Measurements from ENCODE around the gene PRDM16.

PRDM16 gene

GRCh38 chr1:3323021-3323795 lies 254.2 kb downstream of the PRDM16 start:
- Mint-ChIP-seq H3K9me3 (no peaks in the 10 kb centered on the region), H3K27me3 (peaks cover 17% of the 10 kb centered on the region), H3K36me3 (ENCODE audit: low read depth) (no peaks in the 10 kb centered on the region), H3K27ac (no peak overlapping the region), H3K4me1 (ENCODE audit: low read depth) (no peaks in the 10 kb centered on the region), H3K4me3 (no peak overlapping the region)
- intact Hi-C loops (cut with micrococcal nuclease): no loop called here

GRCh38 chr1:3323796-3324703 lies 255.0 kb downstream of the PRDM16 start:
- Mint-ChIP-seq H3K27me3 (peaks cover 17% of the 10 kb centered on the region), H3K9me3 (no peaks in the 10 kb centered on the region), H3K4me1 (ENCODE audit: low read depth) (no peaks in the 10 kb centered on the region), H3K36me3 (ENCODE audit: low read depth) (no peaks in the 10 kb centered on the region), H3K4me3 (no peak overlapping the region), H3K27ac (no peak overlapping the region)
- intact Hi-C loops (cut with micrococcal nuclease): no loop called here

- intact Hi-C loops (cut with micrococcal nuclease): no loop called here
- no peaks in the 10 kb centered on the region for H3K9me3 Mint-ChIP-seq
- no peaks in the 10 kb centered on the region for H3K36me3 Mint-ChIP-seq (ENCODE audit: low read depth)
Observed at GRCh38 chr1:3324704-3325535, 255.9 kb downstream of the PRDM16 start.

GRCh38 chr1:3326516-3327388 lies 257.7 kb downstream of the PRDM16 start:
- H3K27ac Mint-ChIP-seq: no peak overlapping the region
- no peak overlapping the region for H3K4me3 Mint-ChIP-seq
- no peaks in the 10 kb centered on the region for H3K4me1 Mint-ChIP-seq (ENCODE audit: low read depth)
- H3K36me3 Mint-ChIP-seq (ENCODE audit: low read depth): no peaks in the 10 kb centered on the region
- intact Hi-C loops (cut with micrococcal nuclease): no loop called here
- peaks cover 17% of the 10 kb centered on the region for H3K27me3 Mint-ChIP-seq
- no peaks in the 10 kb centered on the region for H3K9me3 Mint-ChIP-seq

More at GRCh38 chr1:3324704-3325535, 255.9 kb downstream of the PRDM16 start:
- Mint-ChIP-seq H3K4me1 (ENCODE audit: low read depth) (no peaks in the 10 kb centered on the region), H3K27ac (no peak overlapping the region), H3K4me3 (no peak overlapping the region), H3K27me3 (peaks cover 17% of the 10 kb centered on the region)

GRCh38 chr1:3327389-3327702 lies 258.3 kb downstream of the PRDM16 start:
- Mint-ChIP-seq H3K36me3 (ENCODE audit: low read depth) (no peaks in the 10 kb centered on the region), H3K4me1 (ENCODE audit: low read depth) (no peaks in the 10 kb centered on the region), H3K27ac (no peak overlapping the region), H3K27me3 (peaks cover 17% of the 10 kb centered on the region), H3K4me3 (no peak overlapping the region), H3K9me3 (no peaks in the 10 kb centered on the region)
- intact Hi-C loops (cut with micrococcal nuclease): no loop called here

GRCh38 chr1:3327936-3328590 lies 259.1 kb downstream of the PRDM16 start:
- intact Hi-C loops (cut with micrococcal nuclease): no loop called here
- H3K27me3 Mint-ChIP-seq: peaks cover 12% of the 10 kb centered on the region
- no peak overlapping the region for H3K4me3 Mint-ChIP-seq
- no peak overlapping the region for H3K27ac Mint-ChIP-seq
- no peaks in the 10 kb centered on the region for H3K9me3 Mint-ChIP-seq
- no peaks in the 10 kb centered on the region for H3K4me1 Mint-ChIP-seq (ENCODE audit: low read depth)
- H3K36me3 Mint-ChIP-seq (ENCODE audit: low read depth): no peaks in the 10 kb centered on the region

GRCh38 chr1:3329640-3330281 lies 260.8 kb downstream of the PRDM16 start:
- H3K4me3 Mint-ChIP-seq: no peak overlapping the region
- no peaks in the 10 kb centered on the region for H3K9me3 Mint-ChIP-seq
- no peaks in the 10 kb centered on the region for H3K36me3 Mint-ChIP-seq (ENCODE audit: low read depth)
- no peak overlapping the region for H3K27ac Mint-ChIP-seq
- peaks cover 2% of the 10 kb centered on the region for H3K27me3 Mint-ChIP-seq
- intact Hi-C loops (cut with micrococcal nuclease): no loop called here
- H3K4me1 Mint-ChIP-seq (ENCODE audit: low read depth): no peaks in the 10 kb centered on the region

- Mint-ChIP-seq H3K4me1 (ENCODE audit: low read depth) (no peaks in the 10 kb centered on the region), H3K27me3 (peaks cover 2% of the 10 kb centered on the region), H3K9me3 (no peaks in the 10 kb centered on the region), H3K4me3 (no peak overlapping the region), H3K27ac (no peak overlapping the region), H3K36me3 (ENCODE audit: low read depth) (no peaks in the 10 kb centered on the region)
- intact Hi-C loops (cut with micrococcal nuclease): no loop called here
Observed at GRCh38 chr1:3330771-3331245, 261.8 kb downstream of the PRDM16 start.

- no peaks in the 10 kb centered on the region for H3K9me3 Mint-ChIP-seq
- peaks cover 2% of the 10 kb centered on the region for H3K27me3 Mint-ChIP-seq
- no peaks in the 10 kb centered on the region for H3K4me1 Mint-ChIP-seq (ENCODE audit: low read depth)
- no peak overlapping the region for H3K4me3 Mint-ChIP-seq
- no peaks in the 10 kb centered on the region for H3K36me3 Mint-ChIP-seq (ENCODE audit: low read depth)
- no peak overlapping the region for H3K27ac Mint-ChIP-seq
- intact Hi-C loops (cut with micrococcal nuclease): no loop called here
Observed at GRCh38 chr1:3331564-3331963, 262.6 kb downstream of the PRDM16 start.

- Mint-ChIP-seq H3K36me3 (ENCODE audit: low read depth) (no peaks in the 10 kb centered on the region), H3K27me3 (peaks cover 2% of the 10 kb centered on the region)
Observed at GRCh38 chr1:3332043-3332442, 263.0 kb downstream of the PRDM16 start.

GRCh38 chr1:3332662-3333061 lies 263.7 kb downstream of the PRDM16 start:
- Mint-ChIP-seq H3K4me1 (ENCODE audit: low read depth) (no peaks in the 10 kb centered on the region), H3K9me3 (no peaks in the 10 kb centered on the region), H3K27me3 (peaks cover 2% of the 10 kb centered on the region), H3K27ac (no peak overlapping the region), H3K4me3 (no peak overlapping the region), H3K36me3 (ENCODE audit: low read depth) (no peaks in the 10 kb centered on the region)
- intact Hi-C loops (cut with micrococcal nuclease): no loop called here

More at GRCh38 chr1:3332043-3332442, 263.0 kb downstream of the PRDM16 start:
- H3K9me3 Mint-ChIP-seq: no peaks in the 10 kb centered on the region
- no peak overlapping the region for H3K27ac Mint-ChIP-seq
- intact Hi-C loops (cut with micrococcal nuclease): no loop called here
- H3K4me3 Mint-ChIP-seq: no peak overlapping the region
- H3K4me1 Mint-ChIP-seq (ENCODE audit: low read depth): no peaks in the 10 kb centered on the region

GRCh38 chr1:3333903-3334302 lies 264.9 kb downstream of the PRDM16 start:
- Mint-ChIP-seq H3K4me3 (no peak overlapping the region), H3K36me3 (ENCODE audit: low read depth) (no peaks in the 10 kb centered on the region), H3K27ac (no peak overlapping the region), H3K27me3 (peaks cover 6% of the 10 kb centered on the region), H3K4me1 (ENCODE audit: low read depth) (no peaks in the 10 kb centered on the region), H3K9me3 (no peaks in the 10 kb centered on the region)
- intact Hi-C loops (cut with micrococcal nuclease): no loop called here

Data from dendritic cell treated with granulocyte-macrophage colony-stimulating factor and Interleukin-4, amounts not matched to agents 40 ng/mL and 50 ng/mL, for 4 days (primary cell).